H1 (cell line): Measurements from ENCODE around the gene EEF1G. TPM values are rescaled to one million over a fixed set of nuclear protein-coding genes. Genes with fewer than 3 reads are reported as not detected.

Experiments
- JUND ChIP-seq: IDR thresholded peaks from 2 replicates; pipeline ENCODE4 v1.6.1; 2011; ENCODE audit warnings: mild to moderate bottlenecking, improper control_type of control experiment, low read length
- MAFK ChIP-seq: IDR thresholded peaks from 2 replicates; pipeline ENCODE4 v1.6.1; 2012; ENCODE audit warnings: low read depth, mild to moderate bottlenecking, improper control_type of control experiment, low read length
- POLR2AphosphoS5 ChIP-seq: IDR thresholded peaks from 2 replicates; pipeline ENCODE4 v1.6.1; 2011; ENCODE audit warnings: low read depth, low read length
- RNF2 ChIP-seq: fragments of 200-900, 300-1000 bp; sonication (generic); IDR thresholded peaks from 2 replicates; pipeline ENCODE4 v1.7.1; 2016; ENCODE audit warnings: borderline replicate concordance, low read depth, mild to moderate bottlenecking, antibody characterized with exemption, low read length; ENCODE audit not compliant: poor library complexity, severe bottlenecking; ENCODE audit errors: missing control alignments
- TAF7 ChIP-seq: optimal IDR thresholded peaks from 2 replicates; pipeline ENCODE3; 2011; ENCODE audit warnings: low read depth, mild to moderate bottlenecking, inconsistent platforms, low read length, moderate library complexity, borderline replicate concordance
- polyA plus RNA-seq, 7 experiments: library from polyadenylated mRNA; depleted of rRNA in 3 of 7; stranded (reverse) in 5 of 7; unstranded in 2 of 7; fragments of >200 nt in 5 of 7; fragments of 200-250 nt in 2 of 7; gene quantifications; 1 replicate in 5 of 7; 2 replicates in 1 of 7; 4 replicates in 1 of 7; pipeline versions ENCODE4 v1.2.1 to v1.2.3, GENCODE V29; 2011 to 2013; ENCODE audit warnings: missing spikeins in 2 of 7, mixed read lengths in 2 of 7
- total RNA-seq: library from RNA; stranded (reverse); fragmentation: NEBNext Ultra II Directional; extraction: Animal tissue kit (Norgen Biotek cat#: 25700); gene quantifications from 2 replicates; pipeline ENCODE4 v1.2.1, GENCODE V29; 2021
- TF ChIP-seq, protein P1 (sequence below): IDR thresholded peaks from 2 replicates; pipeline ENCODE4 v1.6.1; 2011; ENCODE audit warnings: low read length, improper control_type of control experiment
- TF ChIP-seq, protein P2 (sequence below): fragments of 300-600 bp; sonication (generic); IDR thresholded peaks from 2 replicates; pipeline ENCODE4 v1.7.1; 2012; ENCODE audit warnings: low read length, moderate library complexity, mild to moderate bottlenecking, inconsistent platforms; ENCODE audit not compliant: insufficient replicate concordance

Gene EEF1G
- total and polyA plus RNA-seq, 2 of the 8 experiments (the other 6 are each of a cell fraction or from before 2014, with no cell fraction given) = 1,627 to 1,996 TPM

DNA sequence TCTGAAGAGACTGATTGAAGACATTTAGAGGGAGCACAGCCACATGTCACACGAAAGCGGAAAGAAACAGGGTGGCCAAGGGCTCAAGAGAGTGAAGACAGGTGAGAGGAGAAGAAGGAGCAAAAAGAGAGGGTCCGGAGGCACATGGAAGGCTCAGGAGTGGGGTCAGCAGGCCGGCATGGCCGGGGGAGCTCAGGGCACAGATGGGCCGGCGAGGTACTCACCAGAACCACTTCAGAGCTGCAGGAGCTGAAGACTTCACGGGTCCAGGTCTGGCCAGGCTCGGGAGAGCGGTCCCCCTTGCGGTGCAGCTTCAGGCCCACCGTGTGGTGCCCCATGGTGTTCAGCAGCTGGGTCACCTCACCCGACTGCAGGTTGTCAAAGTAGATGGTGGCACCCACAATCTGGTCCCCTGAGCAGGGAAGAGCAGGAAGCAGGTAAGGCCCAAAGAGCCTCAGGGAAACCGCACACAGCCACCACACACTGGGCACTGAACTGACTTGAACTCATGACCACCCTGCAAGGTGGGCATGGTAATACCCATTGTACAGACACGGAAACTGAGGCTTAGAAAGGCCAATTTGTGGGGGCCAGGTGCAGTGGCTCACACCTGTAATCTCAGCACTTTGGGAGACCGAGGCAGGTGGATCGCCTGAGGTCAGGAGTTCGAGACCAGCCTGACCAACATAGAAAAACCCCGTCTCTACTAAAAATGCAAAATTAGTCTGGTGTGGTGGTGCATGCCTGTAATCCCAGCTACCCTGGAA, 38.7 kb downstream of the EEF1G start (continued):
- no peak for TF ChIP-seq JUND
- no peak for TF ChIP-seq POLR2AphosphoS5
- no peak for TF ChIP-seq TAF7
- TF ChIP-seq MAFK = no peak
- TF ChIP-seq, protein P1, sequence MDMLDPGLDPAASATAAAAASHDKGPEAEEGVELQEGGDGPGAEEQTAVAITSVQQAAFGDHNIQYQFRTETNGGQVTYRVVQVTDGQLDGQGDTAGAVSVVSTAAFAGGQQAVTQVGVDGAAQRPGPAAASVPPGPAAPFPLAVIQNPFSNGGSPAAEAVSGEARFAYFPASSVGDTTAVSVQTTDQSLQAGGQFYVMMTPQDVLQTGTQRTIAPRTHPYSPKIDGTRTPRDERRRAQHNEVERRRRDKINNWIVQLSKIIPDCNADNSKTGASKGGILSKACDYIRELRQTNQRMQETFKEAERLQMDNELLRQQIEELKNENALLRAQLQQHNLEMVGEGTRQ = no peak
- TF ChIP-seq, protein P2, sequence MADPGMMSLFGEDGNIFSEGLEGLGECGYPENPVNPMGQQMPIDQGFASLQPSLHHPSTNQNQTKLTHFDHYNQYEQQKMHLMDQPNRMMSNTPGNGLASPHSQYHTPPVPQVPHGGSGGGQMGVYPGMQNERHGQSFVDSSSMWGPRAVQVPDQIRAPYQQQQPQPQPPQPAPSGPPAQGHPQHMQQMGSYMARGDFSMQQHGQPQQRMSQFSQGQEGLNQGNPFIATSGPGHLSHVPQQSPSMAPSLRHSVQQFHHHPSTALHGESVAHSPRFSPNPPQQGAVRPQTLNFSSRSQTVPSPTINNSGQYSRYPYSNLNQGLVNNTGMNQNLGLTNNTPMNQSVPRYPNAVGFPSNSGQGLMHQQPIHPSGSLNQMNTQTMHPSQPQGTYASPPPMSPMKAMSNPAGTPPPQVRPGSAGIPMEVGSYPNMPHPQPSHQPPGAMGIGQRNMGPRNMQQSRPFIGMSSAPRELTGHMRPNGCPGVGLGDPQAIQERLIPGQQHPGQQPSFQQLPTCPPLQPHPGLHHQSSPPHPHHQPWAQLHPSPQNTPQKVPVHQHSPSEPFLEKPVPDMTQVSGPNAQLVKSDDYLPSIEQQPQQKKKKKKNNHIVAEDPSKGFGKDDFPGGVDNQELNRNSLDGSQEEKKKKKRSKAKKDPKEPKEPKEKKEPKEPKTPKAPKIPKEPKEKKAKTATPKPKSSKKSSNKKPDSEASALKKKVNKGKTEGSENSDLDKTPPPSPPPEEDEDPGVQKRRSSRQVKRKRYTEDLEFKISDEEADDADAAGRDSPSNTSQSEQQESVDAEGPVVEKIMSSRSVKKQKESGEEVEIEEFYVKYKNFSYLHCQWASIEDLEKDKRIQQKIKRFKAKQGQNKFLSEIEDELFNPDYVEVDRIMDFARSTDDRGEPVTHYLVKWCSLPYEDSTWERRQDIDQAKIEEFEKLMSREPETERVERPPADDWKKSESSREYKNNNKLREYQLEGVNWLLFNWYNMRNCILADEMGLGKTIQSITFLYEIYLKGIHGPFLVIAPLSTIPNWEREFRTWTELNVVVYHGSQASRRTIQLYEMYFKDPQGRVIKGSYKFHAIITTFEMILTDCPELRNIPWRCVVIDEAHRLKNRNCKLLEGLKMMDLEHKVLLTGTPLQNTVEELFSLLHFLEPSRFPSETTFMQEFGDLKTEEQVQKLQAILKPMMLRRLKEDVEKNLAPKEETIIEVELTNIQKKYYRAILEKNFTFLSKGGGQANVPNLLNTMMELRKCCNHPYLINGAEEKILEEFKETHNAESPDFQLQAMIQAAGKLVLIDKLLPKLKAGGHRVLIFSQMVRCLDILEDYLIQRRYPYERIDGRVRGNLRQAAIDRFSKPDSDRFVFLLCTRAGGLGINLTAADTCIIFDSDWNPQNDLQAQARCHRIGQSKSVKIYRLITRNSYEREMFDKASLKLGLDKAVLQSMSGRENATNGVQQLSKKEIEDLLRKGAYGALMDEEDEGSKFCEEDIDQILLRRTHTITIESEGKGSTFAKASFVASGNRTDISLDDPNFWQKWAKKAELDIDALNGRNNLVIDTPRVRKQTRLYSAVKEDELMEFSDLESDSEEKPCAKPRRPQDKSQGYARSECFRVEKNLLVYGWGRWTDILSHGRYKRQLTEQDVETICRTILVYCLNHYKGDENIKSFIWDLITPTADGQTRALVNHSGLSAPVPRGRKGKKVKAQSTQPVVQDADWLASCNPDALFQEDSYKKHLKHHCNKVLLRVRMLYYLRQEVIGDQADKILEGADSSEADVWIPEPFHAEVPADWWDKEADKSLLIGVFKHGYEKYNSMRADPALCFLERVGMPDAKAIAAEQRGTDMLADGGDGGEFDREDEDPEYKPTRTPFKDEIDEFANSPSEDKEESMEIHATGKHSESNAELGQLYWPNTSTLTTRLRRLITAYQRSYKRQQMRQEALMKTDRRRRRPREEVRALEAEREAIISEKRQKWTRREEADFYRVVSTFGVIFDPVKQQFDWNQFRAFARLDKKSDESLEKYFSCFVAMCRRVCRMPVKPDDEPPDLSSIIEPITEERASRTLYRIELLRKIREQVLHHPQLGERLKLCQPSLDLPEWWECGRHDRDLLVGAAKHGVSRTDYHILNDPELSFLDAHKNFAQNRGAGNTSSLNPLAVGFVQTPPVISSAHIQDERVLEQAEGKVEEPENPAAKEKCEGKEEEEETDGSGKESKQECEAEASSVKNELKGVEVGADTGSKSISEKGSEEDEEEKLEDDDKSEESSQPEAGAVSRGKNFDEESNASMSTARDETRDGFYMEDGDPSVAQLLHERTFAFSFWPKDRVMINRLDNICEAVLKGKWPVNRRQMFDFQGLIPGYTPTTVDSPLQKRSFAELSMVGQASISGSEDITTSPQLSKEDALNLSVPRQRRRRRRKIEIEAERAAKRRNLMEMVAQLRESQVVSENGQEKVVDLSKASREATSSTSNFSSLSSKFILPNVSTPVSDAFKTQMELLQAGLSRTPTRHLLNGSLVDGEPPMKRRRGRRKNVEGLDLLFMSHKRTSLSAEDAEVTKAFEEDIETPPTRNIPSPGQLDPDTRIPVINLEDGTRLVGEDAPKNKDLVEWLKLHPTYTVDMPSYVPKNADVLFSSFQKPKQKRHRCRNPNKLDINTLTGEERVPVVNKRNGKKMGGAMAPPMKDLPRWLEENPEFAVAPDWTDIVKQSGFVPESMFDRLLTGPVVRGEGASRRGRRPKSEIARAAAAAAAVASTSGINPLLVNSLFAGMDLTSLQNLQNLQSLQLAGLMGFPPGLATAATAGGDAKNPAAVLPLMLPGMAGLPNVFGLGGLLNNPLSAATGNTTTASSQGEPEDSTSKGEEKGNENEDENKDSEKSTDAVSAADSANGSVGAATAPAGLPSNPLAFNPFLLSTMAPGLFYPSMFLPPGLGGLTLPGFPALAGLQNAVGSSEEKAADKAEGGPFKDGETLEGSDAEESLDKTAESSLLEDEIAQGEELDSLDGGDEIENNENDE = no peak
- TF ChIP-seq RNF2 = no peak
